NCI-H128 (cell line): ENCODE results near the gene TRIM62.

Source experiments
- DNase-seq: peaks from one replicate; lab custom pipeline; 2025; ENCODE audit not compliant: unreplicated experiment; lab: John Stamatoyannopoulos, UW

The TRIM62 gene

DNA sequence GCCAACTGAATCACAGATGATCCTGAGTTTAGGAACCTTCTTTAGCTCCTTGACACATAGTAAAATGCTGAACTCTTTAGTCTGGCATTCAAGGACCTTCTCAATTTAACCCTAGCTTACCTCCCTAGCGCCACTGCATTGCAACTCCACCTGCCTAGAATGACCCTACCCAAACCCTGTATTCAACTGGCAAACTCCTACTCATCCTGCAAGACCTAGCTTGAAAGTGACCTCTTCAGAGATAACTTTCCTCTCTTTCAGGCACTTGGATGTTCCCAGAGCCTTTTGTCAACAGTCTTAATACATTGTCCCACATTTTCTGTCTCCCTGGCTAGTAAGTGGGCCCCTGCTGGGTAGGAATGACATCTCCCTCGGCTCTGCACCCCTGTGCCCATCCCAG, 19.7 kb downstream of the TRIM62 start:
- no peak for DNase-seq

DNA sequence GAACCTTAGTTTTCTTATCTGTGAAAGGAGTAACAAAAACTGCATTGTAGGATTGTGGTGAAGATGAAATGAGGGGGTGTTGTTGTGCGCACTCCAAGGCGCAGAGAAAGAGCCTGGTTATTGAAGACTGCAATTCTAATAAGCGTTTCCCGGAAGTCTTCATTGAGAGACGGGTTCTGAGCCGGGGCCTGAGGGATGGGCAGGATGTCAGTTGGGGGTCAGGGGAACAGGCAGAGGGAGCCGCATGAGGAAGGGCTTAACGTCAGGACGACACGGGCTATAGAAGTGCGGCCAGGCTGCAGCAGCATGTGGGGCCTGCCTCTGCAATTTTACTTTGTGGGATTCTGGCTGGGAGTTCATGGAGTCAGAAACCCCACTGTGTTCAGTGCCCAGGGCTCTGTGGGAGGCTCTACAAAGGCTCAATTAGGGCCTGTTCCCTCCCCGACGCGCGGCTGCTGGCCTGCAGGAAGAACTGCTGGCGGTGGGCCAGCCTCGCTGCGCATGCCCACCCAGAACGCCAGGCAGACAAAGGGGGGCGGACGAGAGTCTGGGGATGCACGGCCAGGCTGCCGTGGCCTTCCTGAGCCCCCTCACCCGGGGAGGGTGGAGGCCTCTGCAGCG, 20.7 kb downstream of the TRIM62 start:
- DNase-seq: peak; percentile 47

DNA sequence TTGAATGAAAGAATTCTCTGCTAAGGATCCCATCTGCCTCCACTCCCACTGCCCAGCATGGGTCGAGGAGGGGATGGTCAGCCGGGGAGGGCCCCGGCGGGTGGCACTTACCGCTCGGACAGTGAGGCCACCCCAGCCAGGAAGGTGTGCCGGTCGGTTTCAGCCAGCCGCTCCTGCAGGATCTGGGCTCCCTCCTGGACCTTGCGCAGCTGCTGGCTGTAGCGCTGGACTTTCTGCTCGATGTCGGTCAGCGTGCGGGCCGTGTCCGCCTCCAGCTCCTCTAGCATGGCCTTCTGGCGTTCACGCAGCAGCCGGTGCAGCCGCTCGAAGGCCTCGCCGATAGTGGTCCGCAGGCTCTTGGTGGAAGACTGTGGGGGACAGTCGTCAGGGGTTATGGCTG, 22.3 kb downstream of the TRIM62 start:
- DNase-seq: no peak

DNA sequence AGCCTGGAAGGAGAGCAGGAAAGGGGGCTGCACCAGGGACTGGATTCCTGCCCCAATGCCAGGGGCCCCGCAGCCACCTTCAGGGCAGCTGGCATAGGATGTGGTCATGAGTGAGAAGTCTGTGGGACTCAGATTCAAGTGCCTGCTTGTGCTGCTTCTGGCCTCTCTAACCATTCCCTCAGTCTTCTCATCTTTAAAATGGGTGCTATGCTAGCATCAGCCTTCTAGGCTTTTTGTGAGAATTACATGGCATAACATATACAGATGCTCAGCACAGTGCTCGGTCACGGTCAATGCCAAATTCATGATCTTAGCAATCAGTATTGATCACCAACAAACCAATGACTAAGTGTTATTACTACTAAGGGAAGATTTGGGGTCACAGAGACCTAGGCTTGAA, 23.5 kb downstream of the TRIM62 start:
- DNase-seq: no peak

DNA sequence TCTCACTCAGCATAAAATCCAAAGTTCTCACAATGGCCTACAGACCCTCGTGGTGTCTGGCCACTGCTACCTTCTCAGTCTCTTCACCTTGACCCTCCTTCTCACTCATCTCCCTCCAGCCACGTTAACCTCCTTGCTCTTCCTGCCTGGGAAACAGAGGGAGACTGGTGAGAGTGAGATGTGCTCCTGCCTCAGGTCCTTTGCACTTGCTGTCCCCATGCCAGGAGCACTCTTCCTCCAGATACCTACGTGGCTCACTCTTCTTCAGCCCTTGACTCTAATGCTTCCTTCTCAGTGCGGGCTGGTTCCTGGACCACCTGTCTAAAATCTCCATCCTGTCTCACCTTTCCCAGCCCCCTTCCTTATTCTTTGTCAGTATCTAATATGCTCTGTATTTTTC, 24.7 kb downstream of the TRIM62 start:
- DNase-seq: no peak

DNA sequence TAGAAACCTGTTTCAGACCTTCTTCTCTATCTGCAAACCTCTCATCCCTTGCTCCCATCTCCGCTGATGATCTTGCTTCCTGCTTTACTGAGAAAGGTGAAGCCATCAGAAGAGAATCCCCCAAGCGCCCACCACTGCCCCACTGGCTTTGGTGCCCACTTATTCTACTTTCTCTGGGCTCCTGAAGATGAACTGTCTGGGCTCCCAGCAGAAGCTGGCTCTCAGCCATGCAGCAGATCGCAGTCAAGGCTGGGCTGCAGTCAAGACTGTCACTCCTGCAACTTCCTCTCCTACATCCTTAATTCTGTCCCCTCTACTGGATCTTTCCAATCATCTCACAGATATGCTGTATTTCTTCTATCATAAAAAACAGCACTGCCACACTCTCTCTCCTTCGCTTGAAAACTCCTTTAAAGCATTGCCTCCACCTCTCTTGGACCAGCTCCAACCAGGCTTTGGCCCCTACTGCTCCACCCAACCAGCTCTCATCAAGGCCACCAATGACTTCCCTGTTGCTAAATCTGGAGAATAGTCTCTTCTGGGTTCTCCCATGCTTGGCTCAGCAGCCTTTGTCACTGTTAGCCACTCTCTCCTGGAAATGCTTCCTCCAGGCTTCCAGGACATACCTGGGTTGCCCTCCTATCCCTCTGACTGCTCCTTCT, 25.8 kb downstream of the TRIM62 start:
- DNase-seq: no peak

DNA sequence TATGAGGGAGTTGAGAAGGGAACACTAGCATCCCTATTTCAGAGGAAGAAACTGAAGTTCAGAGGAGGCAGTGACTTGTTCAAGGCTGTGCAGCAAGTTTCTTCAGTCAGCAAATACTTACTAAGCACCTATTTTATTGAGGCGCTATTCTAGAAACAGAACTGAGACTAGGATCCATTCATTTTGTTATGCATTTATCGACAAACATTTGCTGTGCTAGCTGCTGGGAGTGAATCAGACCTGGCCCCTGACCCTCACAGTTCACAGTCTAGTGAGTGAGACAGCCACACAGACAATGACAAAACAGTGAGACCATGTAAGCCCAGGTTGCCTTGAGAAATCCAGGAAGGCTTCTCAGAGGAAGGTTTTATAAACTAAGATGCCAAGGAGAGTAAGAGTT, 28.2 kb downstream of the TRIM62 start:
- no peak for DNase-seq

DNA sequence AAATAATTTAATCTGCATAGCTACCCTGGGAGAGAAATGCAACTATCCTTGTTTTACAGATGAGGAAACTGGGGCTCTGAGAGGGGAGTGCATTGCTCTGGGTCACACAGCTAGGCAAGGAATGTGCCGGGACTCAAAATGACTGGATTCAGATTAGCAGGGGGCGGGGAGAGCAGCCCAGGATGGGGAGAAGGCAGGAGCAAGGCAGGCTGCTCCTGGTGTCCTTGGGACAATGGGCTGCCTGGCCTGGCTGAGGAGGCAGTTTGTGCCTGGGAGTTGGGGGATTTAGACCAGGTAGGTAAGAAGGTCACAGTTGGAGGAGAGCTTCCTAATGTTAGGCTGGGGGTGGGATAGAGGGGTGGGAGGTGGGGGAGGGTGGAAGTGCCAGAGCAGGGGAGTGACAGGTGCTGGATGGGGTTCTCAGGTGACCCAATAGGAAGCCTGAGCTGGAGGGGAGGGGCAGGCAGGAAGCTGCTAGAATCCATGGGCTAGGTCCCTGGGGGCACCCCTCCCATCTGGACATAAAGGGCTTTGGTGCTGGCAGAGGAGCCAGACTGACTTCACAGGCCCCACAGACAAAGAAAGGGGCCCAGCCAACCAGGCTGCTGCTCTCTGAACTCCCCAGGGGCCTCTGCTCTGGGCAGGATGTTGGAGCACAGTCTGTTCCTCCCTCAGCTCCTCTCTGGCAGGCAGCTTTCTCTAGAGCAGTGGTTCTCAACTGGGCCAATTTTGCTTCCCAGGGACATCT, 29.0 kb downstream of the TRIM62 start:
- DNase-seq: peak; percentile 52

DNA sequence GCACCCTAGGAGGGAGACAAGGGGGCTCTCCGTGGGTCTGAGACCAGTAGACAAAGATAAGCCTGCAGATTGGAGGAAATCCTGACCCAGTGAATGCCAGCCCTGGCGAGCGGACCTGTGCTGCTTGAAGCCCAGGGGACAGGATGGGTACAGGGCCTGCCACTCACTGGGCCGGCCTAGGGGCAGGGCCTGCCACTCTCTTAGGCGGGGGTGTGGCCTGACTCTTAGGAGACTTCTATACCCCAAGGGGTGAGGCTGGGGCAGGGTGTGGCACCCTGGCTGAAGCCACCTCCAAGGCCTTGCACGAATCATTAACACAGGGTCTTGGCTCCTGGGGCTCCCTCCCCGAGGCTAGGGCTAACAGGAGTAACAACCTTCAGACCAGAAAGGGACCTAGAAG, 30.7 kb downstream of the TRIM62 start:
- DNase-seq: no peak

DNA sequence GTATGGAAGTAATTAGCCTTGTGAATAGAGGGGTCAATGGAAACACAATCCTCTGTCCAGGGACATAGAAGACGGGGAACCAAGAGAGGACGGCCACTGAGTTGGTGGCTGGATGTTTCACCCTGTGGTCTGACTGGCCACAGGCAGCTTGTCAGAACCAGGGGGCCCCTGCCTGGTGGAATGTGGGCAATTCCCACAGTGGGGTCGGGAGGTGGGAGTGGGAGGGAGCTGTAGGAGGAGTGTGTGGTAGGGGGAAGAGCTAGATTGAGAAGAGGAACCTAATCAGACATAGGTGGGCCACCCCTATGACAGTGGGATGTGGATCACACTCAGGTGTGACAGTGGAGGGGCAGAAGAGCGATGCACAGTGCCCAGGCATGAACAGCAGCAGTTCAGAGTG, 31.3 kb downstream of the TRIM62 start:
- DNase-seq: no peak

DNA sequence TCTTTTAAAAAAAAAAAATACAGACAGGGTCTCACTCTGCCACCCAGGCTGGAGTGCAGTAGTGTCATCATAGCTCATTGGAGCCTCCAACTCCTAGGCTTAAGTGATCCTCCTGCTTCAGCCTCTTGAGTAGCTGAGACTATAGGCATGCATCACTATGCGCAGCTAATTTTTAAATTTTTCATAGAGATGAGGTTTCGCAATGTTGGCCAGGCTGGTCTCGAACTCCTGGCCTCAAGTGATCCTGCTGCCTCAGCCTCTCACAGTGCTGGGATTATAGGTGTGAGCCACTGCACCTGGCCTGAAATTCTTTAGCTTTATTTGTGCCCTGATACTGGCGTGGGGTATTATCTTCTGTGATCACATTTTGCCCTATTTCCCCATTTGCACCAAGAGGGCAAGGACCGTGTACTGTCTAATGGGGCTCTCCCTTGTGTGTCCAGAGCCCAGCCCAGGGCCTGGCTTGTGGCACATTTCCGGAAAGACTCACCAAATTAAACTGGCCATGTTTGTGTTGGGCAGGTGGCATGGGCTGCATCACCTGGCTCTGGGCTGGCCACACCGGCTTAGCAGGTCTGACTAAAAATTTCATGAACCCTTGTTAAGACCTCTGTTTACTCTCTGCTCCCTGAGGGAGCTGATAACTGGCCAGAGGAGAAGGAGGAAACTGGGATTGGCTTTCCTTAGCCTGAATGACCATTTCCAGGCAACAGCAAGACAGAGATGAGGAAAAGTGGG, 32.2 kb downstream of the TRIM62 start:
- DNase-seq: no peak

DNA sequence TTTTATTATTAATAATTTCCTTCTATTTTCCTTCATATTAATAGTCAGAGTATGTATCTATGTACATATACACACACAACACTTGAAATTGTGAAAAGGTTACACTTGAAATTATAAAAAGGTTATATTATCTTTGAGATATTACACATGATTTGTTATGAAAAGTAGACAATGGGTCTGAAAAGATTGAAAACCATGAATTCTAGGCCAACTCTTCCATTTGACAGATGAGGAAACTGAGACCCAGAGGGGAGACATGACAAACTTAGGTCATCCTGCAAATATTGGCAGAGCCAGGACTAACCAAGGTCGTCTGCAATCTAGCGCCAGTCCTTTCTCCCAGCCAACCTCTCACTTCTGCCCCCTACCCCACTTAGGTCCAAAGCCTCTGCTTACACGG, 33.2 kb downstream of the TRIM62 start:
- no peak for DNase-seq

DNA sequence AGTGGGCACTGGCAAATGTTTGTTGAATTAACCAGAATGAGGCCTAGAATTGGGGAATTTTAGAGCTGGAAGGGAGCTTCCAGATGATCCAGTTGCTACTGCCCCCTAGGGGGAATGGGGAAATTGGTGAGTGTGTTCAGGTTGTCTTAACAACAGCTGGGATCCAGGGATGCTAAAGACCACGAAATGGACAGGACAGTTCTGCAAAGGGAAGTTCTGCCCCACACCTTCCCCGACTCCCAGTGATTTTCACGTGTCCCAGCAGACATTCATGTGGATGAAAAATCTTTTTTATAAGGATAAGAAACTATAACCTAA, 33.9 kb downstream of the TRIM62 start:
- no peak for DNase-seq

DNA sequence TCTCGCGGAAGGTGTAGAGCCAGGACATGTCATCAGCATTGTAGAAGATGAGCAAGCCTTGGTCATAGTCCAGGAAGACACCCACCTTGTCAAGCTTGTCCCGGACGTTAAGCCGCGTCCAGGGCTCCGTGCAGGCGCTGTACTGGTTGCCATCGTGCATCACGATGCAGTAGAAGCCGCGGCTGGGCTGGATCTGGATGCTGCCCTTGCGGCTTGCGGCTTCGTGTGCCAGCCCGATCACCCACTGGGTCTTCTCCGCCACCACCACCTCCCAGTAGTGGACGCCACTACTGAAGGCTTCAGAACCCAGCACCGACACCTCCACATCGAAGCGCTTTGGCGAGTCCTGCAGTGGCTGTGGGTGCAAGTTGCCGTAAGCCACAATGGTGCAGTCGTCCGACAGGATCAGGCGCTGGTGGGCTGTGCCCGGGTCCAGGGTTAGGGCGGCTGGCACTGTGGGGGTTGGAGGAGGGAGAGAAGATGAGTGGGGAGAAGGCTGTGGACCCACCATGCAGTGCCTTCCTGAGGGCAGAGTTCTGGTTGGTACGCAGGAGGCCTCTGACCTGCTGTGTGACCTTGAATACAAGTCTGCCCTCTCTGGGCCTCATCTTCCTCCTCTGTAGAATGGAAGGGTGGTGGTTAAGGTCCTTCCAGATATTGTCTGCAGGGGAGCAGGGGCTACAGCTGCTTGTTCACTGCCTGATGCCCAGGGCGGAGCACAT, 34.4 kb downstream of the TRIM62 start:
- no peak for DNase-seq

DNA sequence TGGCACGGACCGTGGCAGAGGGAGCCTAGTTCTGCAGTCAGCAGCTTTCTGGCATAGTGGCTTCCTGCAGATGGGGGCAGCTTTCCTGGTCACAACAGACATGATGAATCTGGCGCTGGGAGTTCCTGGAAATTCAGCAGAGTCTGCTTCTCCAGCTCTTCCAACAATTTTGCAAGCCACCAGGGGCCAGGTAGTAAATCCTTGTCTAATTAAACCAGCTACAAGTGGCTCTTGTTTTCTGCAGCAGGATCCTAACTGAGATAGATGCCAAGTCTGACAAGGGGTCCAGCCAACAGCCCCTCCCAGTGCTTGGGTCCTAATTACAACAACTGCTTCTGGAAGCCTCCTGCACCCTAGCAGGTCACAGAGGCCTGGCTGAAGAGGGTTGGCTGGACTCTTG, 35.8 kb downstream of the TRIM62 start:
- no peak for DNase-seq

DNA sequence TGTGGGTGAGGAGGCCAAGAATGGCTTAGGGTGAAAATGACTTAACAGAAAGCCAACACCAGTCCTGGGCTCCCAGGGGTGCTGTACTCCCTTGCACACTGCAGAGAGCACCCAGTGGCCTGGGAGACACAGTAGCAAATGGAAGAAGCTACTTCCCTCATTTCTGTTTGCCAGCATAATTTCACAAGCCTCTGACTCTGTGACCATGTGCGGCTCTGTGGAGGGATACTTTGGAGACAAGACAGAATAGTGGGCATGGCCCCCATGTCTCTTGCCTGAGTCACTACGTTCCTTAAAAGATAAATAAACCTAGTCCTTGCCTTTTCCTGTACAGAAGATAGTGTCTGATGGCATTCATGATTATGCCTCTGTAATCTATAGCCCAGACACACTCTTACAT, 38.1 kb downstream of the TRIM62 start:
- DNase-seq: no peak

DNA sequence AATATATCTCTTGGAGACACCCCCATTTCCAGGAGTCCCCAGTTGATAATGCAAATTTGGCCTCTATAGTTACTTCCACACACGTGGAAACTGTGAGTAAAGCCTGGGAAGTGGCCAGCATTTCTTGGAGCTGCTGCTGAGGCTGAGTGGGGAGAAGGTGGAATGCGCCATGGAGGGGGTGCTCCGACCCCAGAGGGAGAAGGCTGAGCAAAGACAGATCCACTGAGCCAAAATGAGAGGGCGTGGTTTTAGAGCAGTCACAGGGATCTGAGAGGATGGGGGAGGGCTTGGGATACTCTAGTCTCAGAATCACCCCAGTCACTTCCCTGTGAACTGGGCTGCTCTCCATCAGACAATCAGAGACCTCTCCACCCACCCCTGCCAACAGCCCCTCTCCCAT, 38.7 kb downstream of the TRIM62 start:
- DNase-seq: no peak

DNA sequence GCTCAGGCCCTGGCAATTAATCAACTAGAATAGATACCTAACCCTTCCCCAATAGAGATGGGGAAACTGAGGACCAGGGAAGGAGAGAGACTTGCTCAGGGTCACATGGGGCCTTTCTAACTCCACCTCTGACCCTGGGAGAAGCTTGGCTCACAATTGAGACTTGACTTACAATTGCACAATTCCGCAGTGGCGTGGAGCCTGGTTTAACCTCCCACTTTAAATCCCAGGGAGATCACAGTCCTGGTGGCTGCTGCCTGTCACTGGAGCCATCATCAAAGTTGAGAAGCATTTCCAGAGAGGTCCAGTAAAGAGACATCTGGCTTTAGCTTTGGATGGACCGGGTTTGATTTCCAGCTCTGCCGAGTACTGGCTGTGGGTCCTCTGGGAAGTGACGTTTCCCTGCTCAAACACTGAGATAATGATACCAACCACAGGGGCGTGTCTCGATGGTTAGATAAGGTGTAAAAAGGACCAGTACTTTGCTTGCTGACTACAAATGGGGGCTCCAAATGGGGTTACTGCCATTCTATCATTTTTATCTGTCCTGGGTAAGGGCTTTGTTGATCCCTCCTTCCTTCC, 39.3 kb downstream of the TRIM62 start:
- no peak for DNase-seq

DNA sequence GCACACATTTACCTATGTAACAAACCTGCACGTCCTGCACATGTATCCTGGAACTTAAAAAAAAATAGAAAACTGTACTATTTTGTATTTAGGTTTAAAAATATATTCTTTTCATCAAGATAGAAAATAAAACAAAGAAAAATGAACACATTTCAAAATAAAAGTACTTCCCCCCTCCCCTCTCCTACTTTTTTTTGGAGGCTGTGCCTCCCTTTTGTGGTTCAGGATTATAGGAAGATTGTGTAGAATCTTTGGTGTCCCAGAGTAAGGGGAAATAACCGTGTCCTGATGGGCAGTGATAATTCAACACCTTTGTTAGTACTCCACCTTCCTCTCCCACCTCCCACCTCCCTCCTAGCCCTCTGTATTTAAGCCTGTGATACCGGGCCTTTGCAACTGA, 40.1 kb downstream of the TRIM62 start:
- DNase-seq: no peak

DNA sequence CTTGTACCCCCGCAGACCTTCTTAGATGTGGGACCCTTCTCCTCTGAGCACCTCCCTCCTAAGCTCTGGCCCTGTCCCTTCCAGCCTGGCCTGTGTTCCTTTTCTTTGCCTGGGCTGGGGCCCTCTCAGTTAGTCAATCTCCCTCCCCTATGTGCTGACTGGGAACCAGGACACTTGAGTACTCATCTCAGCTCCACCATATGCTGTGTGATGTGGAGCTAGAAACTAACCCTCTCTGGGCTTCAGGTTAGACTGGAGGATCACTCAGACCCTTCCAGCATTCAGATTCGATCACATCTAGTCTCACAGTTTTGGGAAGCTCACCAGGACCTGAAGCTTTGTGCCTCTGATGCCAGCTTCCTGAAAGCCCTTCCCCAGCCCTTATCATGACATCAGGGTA, 40.6 kb downstream of the TRIM62 start:
- DNase-seq: no peak
